BE2C (cell line): Measurements from ENCODE around the gene ADIPOR2.

Experiments
- DNase-seq: peaks from one replicate; pipeline ENCODE4 v3.0.0-alpha.2; 2020
- H3K27me3 ChIP-seq: fragments of 250-450 bp; sonication (Bioruptor Pico); 2 replicates; pipeline ENCODE4 v1.5.1; 2020; ENCODE audit warnings: mild to moderate bottlenecking
- H3K36me3 ChIP-seq: fragments of 250-450 bp; sonication (Bioruptor Pico); 2 replicates; pipeline ENCODE4 v1.5.1; 2020; ENCODE audit warnings: mild to moderate bottlenecking
- H3K4me1 ChIP-seq: fragments of 250-450 bp; sonication (Bioruptor Pico); 2 replicates; pipeline ENCODE4 v1.5.1; 2020
- H3K4me3 ChIP-seq: 2 replicates; pipeline ENCODE4 v1.5.1; 2011; ENCODE audit warnings: low read depth, low read length
- H3K9me3 ChIP-seq: fragments of 250-450 bp; sonication (Bioruptor Pico); 2 replicates; pipeline ENCODE4 v1.5.1; 2020
- CTCF ChIP-seq: IDR thresholded peaks from 2 replicates; pipeline ENCODE4 v1.5.1; 2012; ENCODE audit warnings: mild to moderate bottlenecking, low read depth, low read length

Gene ADIPOR2

GRCh38 chr12:1670358-1671268, 20.3 kb upstream of the ADIPOR2 start:
- no peaks in the 10 kb centered on the region for H3K4me1 ChIP-seq
- H3K27me3 ChIP-seq, result no peaks in the 10 kb centered on the region
- no peaks in the 10 kb centered on the region for H3K36me3 ChIP-seq
- no peak for TF ChIP-seq CTCF
- H3K4me3 ChIP-seq, result no peak overlapping the region
- H3K9me3 ChIP-seq, result no peaks in the 10 kb centered on the region
- DNase-seq, result no peak

- TF ChIP-seq CTCF, result no peak
- H3K36me3 ChIP-seq, result no peaks in the 10 kb centered on the region
- no peaks in the 10 kb centered on the region for H3K27me3 ChIP-seq
- no peak overlapping the region for H3K4me3 ChIP-seq
- DNase-seq, result no peak
- no peaks in the 10 kb centered on the region for H3K4me1 ChIP-seq
- H3K9me3 ChIP-seq, result no peaks in the 10 kb centered on the region
Measured at GRCh38 chr12:1676043-1676442, 14.8 kb upstream of the ADIPOR2 start.

- no peak for TF ChIP-seq CTCF
- Histone ChIP-seq H3K36me3 (no peaks in the 10 kb centered on the region), H3K4me1 (no peaks in the 10 kb centered on the region), H3K27me3 (no peaks in the 10 kb centered on the region), H3K4me3 (no peak overlapping the region), H3K9me3 (no peaks in the 10 kb centered on the region)
- no peak for DNase-seq
Measured at GRCh38 chr12:1680804-1681492, 9.9 kb upstream of the ADIPOR2 start.

- no peaks in the 10 kb centered on the region for H3K9me3 ChIP-seq
- H3K4me3 ChIP-seq, result no peak overlapping the region
- DNase-seq, result no peak
- no peaks in the 10 kb centered on the region for H3K27me3 ChIP-seq
- no peaks in the 10 kb centered on the region for H3K4me1 ChIP-seq
- TF ChIP-seq CTCF, result no peak
- no peaks in the 10 kb centered on the region for H3K36me3 ChIP-seq
Measured at GRCh38 chr12:1681493-1681807, 9.4 kb upstream of the ADIPOR2 start.

- no peaks in the 10 kb centered on the region for H3K9me3 ChIP-seq
- DNase-seq, result no peak
- no peaks in the 10 kb centered on the region for H3K36me3 ChIP-seq
- no peaks in the 10 kb centered on the region for H3K27me3 ChIP-seq
- no peak overlapping the region for H3K4me3 ChIP-seq
- no peaks in the 10 kb centered on the region for H3K4me1 ChIP-seq
- no peak for TF ChIP-seq CTCF
Measured at GRCh38 chr12:1688086-1688710, 2.7 kb upstream of the ADIPOR2 start.
